ENCODE data around the gene ADAMTS12.

ADAMTS12 gene

DNA sequence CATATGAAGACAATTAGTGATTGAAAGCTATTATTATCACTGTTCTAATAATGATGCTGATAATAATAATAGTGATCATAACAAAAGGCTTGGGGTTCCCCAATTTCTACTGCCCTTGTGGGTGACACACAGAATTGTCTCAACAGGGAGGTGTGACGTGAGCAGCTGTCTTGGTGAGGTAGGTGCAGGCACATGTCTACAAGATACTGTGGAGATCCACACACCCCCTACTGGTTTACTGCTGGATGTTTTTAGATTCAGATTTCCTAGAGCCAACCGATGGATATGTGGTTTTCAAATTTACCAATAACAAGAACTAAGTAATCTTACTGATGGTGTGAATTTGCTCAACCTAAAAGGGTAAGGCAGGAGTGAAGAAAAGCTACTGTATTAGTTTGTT is 312.0 kb downstream of the ADAMTS12 start:
- Histone ChIP-seq H3K27me3 (ENCODE audit: insufficient read depth, low read length) (no peaks in the 10 kb centered on the region), H3K4me1 (ENCODE audit: insufficient read depth, low read length) (no peaks in the 10 kb centered on the region), H3K36me3 (ENCODE audit: insufficient read depth, low read length) (peaks cover 6% of the 10 kb centered on the region; the same call in 1 of the 2 replicates), H3K9me3 (ENCODE audit: insufficient read depth, low read depth, low read length) (no peaks in the 10 kb centered on the region), H3K9ac (ENCODE audit: low read depth, low read length) (no peak overlapping the region), H3K27ac (ENCODE audit: low read depth, low read length) (no peak overlapping the region), H3K4me3 (ENCODE audit: low read length) (no peak overlapping the region)
- WGBS: 100% methylated on average over 1 of the region's 2 CpGs

DNA sequence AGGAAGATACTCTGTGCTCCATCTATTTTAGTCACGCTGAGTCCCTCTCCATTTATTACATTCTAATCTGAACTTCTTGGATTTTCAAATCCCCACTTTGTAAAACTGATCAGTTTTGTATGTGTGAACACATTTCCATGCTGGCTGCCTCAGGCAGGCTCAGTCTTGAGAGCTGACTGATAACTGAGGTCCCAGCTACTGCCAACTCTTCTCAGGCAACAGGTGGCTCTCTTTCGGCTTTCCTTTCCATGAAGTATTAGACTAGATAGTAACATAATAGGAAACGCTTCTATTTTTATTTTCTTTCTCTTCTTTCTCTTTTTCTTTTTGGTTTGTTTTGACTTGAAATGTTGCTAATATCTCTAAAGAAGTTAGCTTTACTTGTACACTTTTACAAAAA is 312.6 kb downstream of the ADAMTS12 start:
- H3K36me3 ChIP-seq (ENCODE audit: insufficient read depth, low read length): peaks cover 6% of the 10 kb centered on the region; the same call in 1 of the 2 replicates
- H3K4me1 ChIP-seq (ENCODE audit: insufficient read depth, low read length): no peaks in the 10 kb centered on the region
- H3K27ac ChIP-seq (ENCODE audit: low read depth, low read length): no peak overlapping the region
- 50% methylated on average over 2 of the region's 3 CpGs for WGBS
- H3K4me3 ChIP-seq (ENCODE audit: low read length): no peak overlapping the region
- H3K27me3 ChIP-seq (ENCODE audit: insufficient read depth, low read length): no peaks in the 10 kb centered on the region
- no peak overlapping the region for H3K9ac ChIP-seq (ENCODE audit: low read depth, low read length)
- no peaks in the 10 kb centered on the region for H3K9me3 ChIP-seq (ENCODE audit: insufficient read depth, low read depth, low read length)

DNA sequence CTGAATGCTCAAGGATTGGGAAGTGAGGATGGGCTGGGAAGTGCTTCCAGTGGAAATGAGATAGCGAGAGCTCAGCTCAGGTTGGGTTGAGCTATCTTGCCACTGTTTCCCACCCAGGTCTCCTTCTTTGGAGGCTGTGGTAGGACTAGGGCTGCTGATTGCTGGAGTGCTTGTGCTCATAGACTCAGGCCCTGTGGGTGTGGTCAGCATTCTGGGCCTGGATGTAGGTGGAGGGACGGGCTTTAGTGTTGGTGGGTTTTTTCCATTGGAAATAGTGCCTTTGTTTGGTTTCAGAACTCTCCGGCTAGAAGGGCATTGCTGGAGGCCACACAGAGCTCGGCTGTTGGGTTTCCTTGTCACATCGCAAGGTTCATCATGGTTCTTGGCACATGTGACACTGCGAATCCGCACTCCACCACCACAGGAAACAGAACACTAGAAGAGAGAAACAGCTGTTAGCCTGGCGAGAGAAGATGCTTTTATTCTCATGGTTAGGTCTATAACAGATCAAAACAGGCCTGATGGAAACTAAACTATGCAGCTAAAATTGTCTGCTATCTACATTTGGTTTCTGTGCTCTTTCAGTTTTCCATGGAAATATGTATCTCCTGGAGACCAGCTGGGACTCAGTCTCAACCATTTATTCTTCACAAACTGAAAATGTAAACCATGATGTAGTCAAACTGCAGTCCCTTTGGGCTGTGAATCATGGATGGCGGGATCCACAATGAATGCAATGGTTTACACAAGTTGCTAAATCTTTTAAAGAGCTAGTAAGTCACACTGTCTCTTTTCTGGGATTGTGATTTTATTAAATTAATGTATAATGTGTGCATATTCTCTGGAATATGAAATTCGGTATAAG is 314.8 kb downstream of the ADAMTS12 start:
- no peak overlapping the region for H3K27ac ChIP-seq (ENCODE audit: low read depth, low read length)
- no peak overlapping the region for H3K9ac ChIP-seq (ENCODE audit: low read depth, low read length)
- H3K9me3 ChIP-seq (ENCODE audit: insufficient read depth, low read depth, low read length): no peaks in the 10 kb centered on the region
- H3K4me3 ChIP-seq (ENCODE audit: low read length): no peak overlapping the region
- H3K36me3 ChIP-seq (ENCODE audit: insufficient read depth, low read length): peaks cover 6% of the 10 kb centered on the region; the same call in 1 of the 2 replicates
- no peaks in the 10 kb centered on the region for H3K27me3 ChIP-seq (ENCODE audit: insufficient read depth, low read length)
- no peaks in the 10 kb centered on the region for H3K4me1 ChIP-seq (ENCODE audit: insufficient read depth, low read length)
- WGBS: 98% methylated on average over 9 of the region's 10 CpGs

- Histone ChIP-seq H3K4me3 (ENCODE audit: low read length) (no peak overlapping the region), H3K4me1 (ENCODE audit: insufficient read depth, low read length) (peaks cover 16% of the 10 kb centered on the region), H3K27me3 (ENCODE audit: insufficient read depth, low read length) (no peaks in the 10 kb centered on the region), H3K27ac (ENCODE audit: low read depth, low read length) (peak overlapping the region; percentile 29; the same call in 1 of the 2 replicates), H3K9ac (ENCODE audit: low read depth, low read length) (no peak overlapping the region), H3K36me3 (ENCODE audit: insufficient read depth, low read length) (no peaks in the 10 kb centered on the region), H3K9me3 (ENCODE audit: insufficient read depth, low read depth, low read length) (0 out of 2 replicates have a peak, but pooled peaks cover 10% of the 10 kb centered on the region)
- whole genome bisulfite sequencing: 100% methylated on average over 1 of the region's 2 CpGs
Observed at GRCh38 chr5:33565324-33565723, 326.5 kb downstream of the ADAMTS12 start.

- no peak overlapping the region for H3K9ac ChIP-seq (ENCODE audit: low read depth, low read length)
- WGBS: 79% methylated on average over 2 of the region's 2 CpGs
- peak overlapping the region; percentile 36; the same call in 1 of the 2 replicates for H3K27ac ChIP-seq (ENCODE audit: low read depth, low read length)
- no peaks in the 10 kb centered on the region for H3K27me3 ChIP-seq (ENCODE audit: insufficient read depth, low read length)
- no peak overlapping the region for H3K4me3 ChIP-seq (ENCODE audit: low read length)
- H3K9me3 ChIP-seq (ENCODE audit: insufficient read depth, low read depth, low read length): 0 out of 2 replicates have a peak, but pooled peaks cover 10% of the 10 kb centered on the region
- peaks cover 16% of the 10 kb centered on the region for H3K4me1 ChIP-seq (ENCODE audit: insufficient read depth, low read length)
- no peaks in the 10 kb centered on the region for H3K36me3 ChIP-seq (ENCODE audit: insufficient read depth, low read length)
Observed at GRCh38 chr5:33563983-33564908, 327.5 kb downstream of the ADAMTS12 start.

DNA sequence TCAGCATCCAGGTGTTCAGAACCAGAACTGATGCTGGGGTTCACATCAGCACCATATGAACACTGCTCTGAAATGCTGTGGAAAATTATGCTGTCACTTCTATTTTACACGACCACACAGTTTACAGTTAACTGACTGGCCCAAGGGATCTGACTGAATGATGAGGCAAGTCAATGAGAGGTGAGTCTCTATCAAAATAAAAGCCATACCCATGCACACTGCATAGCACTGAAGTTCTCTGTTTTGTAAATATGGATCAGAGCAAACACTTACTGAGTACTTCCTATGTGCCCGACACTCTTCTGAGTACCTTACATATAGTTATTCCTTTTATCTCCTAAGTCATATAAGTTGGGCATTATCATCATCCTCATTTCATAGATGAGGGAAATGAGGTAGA is 328.3 kb downstream of the ADAMTS12 start:
- no peaks in the 10 kb centered on the region for H3K27me3 ChIP-seq (ENCODE audit: insufficient read depth, low read length)
- no peak overlapping the region for H3K4me3 ChIP-seq (ENCODE audit: low read length)
- H3K4me1 ChIP-seq (ENCODE audit: insufficient read depth, low read length): peaks cover 16% of the 10 kb centered on the region
- no peak overlapping the region for H3K9ac ChIP-seq (ENCODE audit: low read depth, low read length)
- WGBS: 42% methylated on average over 1 of the region's 2 CpGs
- no peak overlapping the region for H3K27ac ChIP-seq (ENCODE audit: low read depth, low read length)
- 0 out of 2 replicates have a peak, but pooled peaks cover 9% of the 10 kb centered on the region for H3K9me3 ChIP-seq (ENCODE audit: insufficient read depth, low read depth, low read length)
- H3K36me3 ChIP-seq (ENCODE audit: insufficient read depth, low read length): no peaks in the 10 kb centered on the region

GRCh38 chr5:33558489-33558888 is 333.3 kb downstream of the ADAMTS12 start:
- Histone ChIP-seq H3K27me3 (ENCODE audit: insufficient read depth, low read length) (no peaks in the 10 kb centered on the region), H3K27ac (ENCODE audit: low read depth, low read length) (no peak overlapping the region), H3K9ac (ENCODE audit: low read depth, low read length) (no peak overlapping the region), H3K9me3 (ENCODE audit: insufficient read depth, low read depth, low read length) (no peaks in the 10 kb centered on the region), H3K4me1 (ENCODE audit: insufficient read depth, low read length) (0 out of 2 replicates have a peak, but pooled peaks cover 1% of the 10 kb centered on the region), H3K4me3 (ENCODE audit: low read length) (no peak overlapping the region), H3K36me3 (ENCODE audit: insufficient read depth, low read length) (no peaks in the 10 kb centered on the region)
- 97% methylated on average over 1 of the region's 1 CpG for WGBS

GRCh38 chr5:33557605-33558004 is 334.2 kb downstream of the ADAMTS12 start:
- no peak overlapping the region for H3K27ac ChIP-seq (ENCODE audit: low read depth, low read length)
- no peak overlapping the region for H3K4me3 ChIP-seq (ENCODE audit: low read length)
- H3K4me1 ChIP-seq (ENCODE audit: insufficient read depth, low read length): no peaks in the 10 kb centered on the region
- no peak overlapping the region for H3K9ac ChIP-seq (ENCODE audit: low read depth, low read length)
- H3K36me3 ChIP-seq (ENCODE audit: insufficient read depth, low read length): no peaks in the 10 kb centered on the region
- H3K27me3 ChIP-seq (ENCODE audit: insufficient read depth, low read length): no peaks in the 10 kb centered on the region
- whole genome bisulfite sequencing: 88% methylated on average over 3 of the region's 3 CpGs
- H3K9me3 ChIP-seq (ENCODE audit: insufficient read depth, low read depth, low read length): 0 out of 2 replicates have a peak, but pooled peaks cover 2% of the 10 kb centered on the region

DNA sequence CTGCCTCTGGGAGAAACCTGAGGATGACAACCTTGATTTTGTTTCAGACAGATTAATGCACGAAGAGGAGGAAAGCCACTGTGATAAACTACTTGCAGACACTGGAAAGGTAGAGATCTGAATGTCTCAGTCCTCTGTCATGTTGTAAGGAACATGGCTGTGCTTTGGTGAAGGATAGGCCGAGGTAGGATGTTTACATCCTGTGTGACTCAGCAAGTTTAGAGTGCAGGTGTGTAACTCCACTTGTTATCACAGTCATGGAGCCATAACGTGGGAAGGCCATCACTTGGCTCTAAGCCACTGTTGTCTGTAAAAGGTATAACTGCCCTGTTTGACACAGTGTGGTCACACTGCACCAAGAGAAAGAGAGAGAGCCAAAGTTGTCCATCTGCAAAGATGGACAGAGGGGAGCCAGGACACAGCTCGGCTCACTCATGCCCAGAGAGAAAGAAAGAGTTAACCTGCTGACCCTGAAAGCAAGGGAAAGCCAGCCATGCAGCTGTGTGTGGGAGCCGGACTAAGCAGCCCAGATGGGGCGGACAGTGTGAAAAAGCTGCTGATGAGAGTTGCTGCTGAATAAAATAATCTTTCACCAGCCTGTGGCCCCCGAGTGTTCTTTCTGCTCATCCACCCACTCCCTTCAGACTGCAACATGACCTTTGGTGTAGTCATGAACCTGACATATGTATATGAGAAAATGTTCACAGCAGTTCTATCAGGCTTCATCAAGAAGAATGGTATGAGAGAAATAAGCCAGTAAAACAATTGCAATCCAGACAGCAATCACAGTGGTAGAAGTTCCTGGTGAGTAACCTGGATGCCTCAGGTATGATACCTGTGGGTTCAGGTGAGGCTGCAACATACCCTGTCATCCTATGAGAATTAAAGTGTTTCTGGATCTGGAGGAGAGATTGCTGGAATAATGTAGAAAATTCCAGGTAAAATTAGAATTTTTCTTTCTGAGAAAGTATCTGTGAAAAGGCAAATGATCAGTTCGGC is 335.2 kb downstream of the ADAMTS12 start:
- WGBS: 89% methylated on average over 8 of the region's 8 CpGs
- no peaks in the 10 kb centered on the region for H3K27me3 ChIP-seq (ENCODE audit: insufficient read depth, low read length)
- H3K4me3 ChIP-seq (ENCODE audit: low read length): no peak overlapping the region
- no peaks in the 10 kb centered on the region for H3K4me1 ChIP-seq (ENCODE audit: insufficient read depth, low read length)
- H3K9me3 ChIP-seq (ENCODE audit: insufficient read depth, low read depth, low read length): 0 out of 2 replicates have a peak, but pooled peaks cover 2% of the 10 kb centered on the region
- H3K9ac ChIP-seq (ENCODE audit: low read depth, low read length): no peak overlapping the region
- H3K27ac ChIP-seq (ENCODE audit: low read depth, low read length): no peak overlapping the region
- no peaks in the 10 kb centered on the region for H3K36me3 ChIP-seq (ENCODE audit: insufficient read depth, low read length)

- 92% methylated on average over 6 of the region's 6 CpGs for WGBS
- Histone ChIP-seq H3K4me3 (ENCODE audit: low read length) (no peak overlapping the region), H3K9ac (ENCODE audit: low read depth, low read length) (no peak overlapping the region), H3K9me3 (ENCODE audit: insufficient read depth, low read depth, low read length) (0 out of 2 replicates have a peak, but pooled peaks cover 2% of the 10 kb centered on the region), H3K27ac (ENCODE audit: low read depth, low read length) (no peak overlapping the region), H3K27me3 (ENCODE audit: insufficient read depth, low read length) (no peaks in the 10 kb centered on the region), H3K4me1 (ENCODE audit: insufficient read depth, low read length) (no peaks in the 10 kb centered on the region), H3K36me3 (ENCODE audit: insufficient read depth, low read length) (no peaks in the 10 kb centered on the region)
Observed at GRCh38 chr5:33549982-33550567, 341.7 kb downstream of the ADAMTS12 start.

Measured in HUES64 (cell line).